Sigmoid colon (tissue), 7 donors: ENCODE measurements around the gene ANP32A. TPM values are rescaled to one million over a fixed set of nuclear protein-coding genes. Genes with fewer than 3 reads are reported as not detected.

Experiments
- DNase-seq: peaks from one replicate; pipeline ENCODE4 v3.0.0-alpha.2; 2019
- H3K27ac ChIP-seq, 4 donors: fragments of 200-600 bp; sonication (generic); one replicate each; pipeline ENCODE4 v1.5.1; 2016 to 2019; ENCODE audit warnings: mild to moderate bottlenecking in 1 of 4
- H3K27me3 ChIP-seq, 3 donors: fragments of 200-600 bp; sonication (generic); one replicate each; pipeline ENCODE4 v1.5.1; 2019; ENCODE audit warnings: mild to moderate bottlenecking in 1 of 3
- H3K36me3 ChIP-seq, 4 donors: fragments of 200-600 bp; sonication (generic); one replicate each; pipeline ENCODE4 v1.5.1; 2016 to 2019
- H3K4me1 ChIP-seq, 4 donors: fragments of 200-600 bp; sonication (generic); one replicate each; pipeline ENCODE4 v1.5.1; 2017 to 2019
- H3K4me3 ChIP-seq, 4 donors: fragments of 200-600 bp; sonication (generic); one replicate each; pipeline ENCODE4 v1.5.1; 2017 to 2019; ENCODE audit warnings: mild to moderate bottlenecking in 2 of 4, moderate library complexity in 1 of 4
- H3K9me3 ChIP-seq, 4 donors: fragments of 200-600 bp in 3 of 4; sonication (generic) in 3 of 4; one replicate each; pipeline versions ENCODE4 v1.5.1 to v1.6.1; 2013 to 2019
- EP300 ChIP-seq, 4 donors: sonication (generic); formaldehyde crosslinking; IDR thresholded peaks; one replicate each; pipeline ENCODE4 v1.6.1; 2017; ENCODE audit warnings: antibody characterized with exemption in 4 of 4
- POLR2A ChIP-seq, 2 donors: fragments of 450-650 bp; IDR thresholded peaks; one replicate each; pipeline ENCODE4 v1.6.1; 2016; ENCODE audit warnings: antibody characterized with exemption in 2 of 2, mild to moderate bottlenecking in 2 of 2, moderate library complexity in 2 of 2
- POLR2AphosphoS5 ChIP-seq, 4 donors: sonication (generic); formaldehyde crosslinking; IDR thresholded peaks; one replicate each; pipeline ENCODE4 v1.6.1; 2017; ENCODE audit warnings: antibody characterized with exemption in 4 of 4
- WGBS, 2 donors: extraction: QIAGEN DNeasy Blood & Tissue Kit; methylation state at CpG; one replicate each; pipeline ENCODE4 v1.1.7; 2013; 5-methylcytosine and 5-hydroxymethylcytosine counted together
- intact Hi-C: fragments of 100-400 bp; cut with DNase I; formaldehyde crosslinking; loops from one replicate; pipeline ENCODE4 v1.15.1; 2023
- polyA plus RNA-seq, 3 donors: library from polyadenylated mRNA; stranded (reverse); fragments of 200-250 nt; gene quantifications; one replicate each; pipeline ENCODE4 v1.2.3, GENCODE V29; 2013
- total RNA-seq, 4 donors: library from RNA; depleted of rRNA; stranded (reverse); fragments of >200 nt; gene quantifications; one replicate each; pipeline ENCODE4 v1.1.0, GENCODE V29; 2016
- TF ChIP-seq, protein P1 (sequence below), 4 experiments: fragments of 450-650 bp in 3 of 4; fragments of 200-600 bp in 1 of 4; IDR thresholded peaks; one replicate each; pipeline ENCODE4 v1.5.1; 2016 to 2019; ENCODE audit warnings: antibody characterized with exemption in 4 of 4, mild to moderate bottlenecking in 3 of 4, moderate library complexity in 2 of 4
- donor health status: healthy with polysubstance abuse.
- donor health status: Bipolar disorder and iron deficiency.
- donor health status: healthy.

The ANP32A gene
- total and polyA plus RNA-seq, 7 donors, result 37.6 to 152 (median 67.3) TPM

- Histone ChIP-seq H3K9me3 (no peaks in the 10 kb centered on the region), H3K27me3 (no peaks in the 10 kb centered on the region), H3K36me3 (no peaks in the 10 kb centered on the region), H3K27ac (no peak overlapping the region), H3K4me1 (peaks cover 0 to 20% (median 13%) of the 10 kb centered on the region in 4 donors), H3K4me3 (no peak overlapping the region)
- no peak for TF ChIP-seq POLR2AphosphoS5 (IDR thresholded peaks at IDR 0.05)
- TF ChIP-seq, protein P1, sequence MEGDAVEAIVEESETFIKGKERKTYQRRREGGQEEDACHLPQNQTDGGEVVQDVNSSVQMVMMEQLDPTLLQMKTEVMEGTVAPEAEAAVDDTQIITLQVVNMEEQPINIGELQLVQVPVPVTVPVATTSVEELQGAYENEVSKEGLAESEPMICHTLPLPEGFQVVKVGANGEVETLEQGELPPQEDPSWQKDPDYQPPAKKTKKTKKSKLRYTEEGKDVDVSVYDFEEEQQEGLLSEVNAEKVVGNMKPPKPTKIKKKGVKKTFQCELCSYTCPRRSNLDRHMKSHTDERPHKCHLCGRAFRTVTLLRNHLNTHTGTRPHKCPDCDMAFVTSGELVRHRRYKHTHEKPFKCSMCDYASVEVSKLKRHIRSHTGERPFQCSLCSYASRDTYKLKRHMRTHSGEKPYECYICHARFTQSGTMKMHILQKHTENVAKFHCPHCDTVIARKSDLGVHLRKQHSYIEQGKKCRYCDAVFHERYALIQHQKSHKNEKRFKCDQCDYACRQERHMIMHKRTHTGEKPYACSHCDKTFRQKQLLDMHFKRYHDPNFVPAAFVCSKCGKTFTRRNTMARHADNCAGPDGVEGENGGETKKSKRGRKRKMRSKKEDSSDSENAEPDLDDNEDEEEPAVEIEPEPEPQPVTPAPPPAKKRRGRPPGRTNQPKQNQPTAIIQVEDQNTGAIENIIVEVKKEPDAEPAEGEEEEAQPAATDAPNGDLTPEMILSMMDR (IDR thresholded peaks at IDR 0.05), result no peak
- TF ChIP-seq POLR2A (IDR thresholded peaks at IDR 0.05), result no peak
- TF ChIP-seq EP300 (IDR thresholded peaks at IDR 0.05), result no peak
- intact Hi-C loops, result no loop called here
- DNase-seq, result peak; percentile 8
These were observed 86.3 kb downstream of the ANP32A start for GRCh38 chr15:68734352-68734751.

DNA sequence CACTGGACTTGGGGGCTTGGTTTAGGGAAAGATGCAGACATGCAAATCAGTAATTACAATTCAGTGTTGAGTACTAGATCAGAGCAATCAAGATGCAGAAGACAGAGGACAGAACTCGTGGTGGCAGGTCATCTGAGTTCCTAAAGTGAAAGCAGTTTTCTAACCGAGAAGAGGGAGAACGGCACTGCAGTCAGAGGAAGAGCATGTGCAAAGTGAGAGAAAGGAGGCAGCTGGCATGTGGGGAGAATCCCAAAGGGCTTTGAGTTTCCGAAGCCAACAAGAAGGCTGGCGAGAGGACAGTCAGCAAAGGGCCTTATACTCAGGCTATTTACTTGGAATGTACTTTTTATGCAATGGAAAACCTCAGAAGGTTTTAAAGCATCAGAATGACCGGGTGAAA, 87.0 kb downstream of the ANP32A start:
- intact Hi-C loops, result no loop called here
- no peak overlapping the region for H3K27ac ChIP-seq
- WGBS, 2 donors, result 32 to 39% methylated on average over 6 of the region's 6 CpGs

DNA sequence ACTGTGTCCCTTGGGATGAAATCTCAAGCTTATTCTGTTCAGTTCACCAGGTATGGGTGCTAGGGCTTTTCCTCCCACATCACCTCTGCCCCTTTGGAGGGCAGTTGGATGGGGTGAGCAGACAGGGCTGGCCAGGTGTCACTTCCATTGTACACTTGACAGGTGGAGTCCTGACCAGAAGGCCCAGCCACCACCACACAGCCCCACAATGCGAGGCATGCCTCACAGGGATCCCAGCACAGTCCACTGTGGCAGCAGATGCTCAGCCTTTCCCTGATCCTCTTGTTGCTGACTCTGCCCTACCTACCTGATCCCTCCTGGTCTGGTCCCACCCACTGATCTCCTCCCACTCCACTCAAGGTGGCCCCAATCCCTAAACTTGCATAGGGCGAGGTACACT, 88.2 kb downstream of the ANP32A start:
- Histone ChIP-seq H3K36me3 (no peaks in the 10 kb centered on the region), H3K9me3 (no peaks in the 10 kb centered on the region), H3K4me3 (no peak overlapping the region), H3K27ac (no peak overlapping the region), H3K4me1 (peaks cover 0 to 21% (median 14%) of the 10 kb centered on the region in 4 donors), H3K27me3 (no peaks in the 10 kb centered on the region)
- 88 to 97% methylated on average over 2 of the region's 2 CpGs for WGBS, 2 donors
- intact Hi-C loops, result no loop called here
- TF ChIP-seq EP300 (IDR thresholded peaks at IDR 0.05), result no peak
- TF ChIP-seq, protein P1 (IDR thresholded peaks at IDR 0.05), result no peak
- TF ChIP-seq POLR2A (IDR thresholded peaks at IDR 0.05), result no peak
- TF ChIP-seq POLR2AphosphoS5 (IDR thresholded peaks at IDR 0.05), result no peak
- DNase-seq, result peak; percentile 40

More for the DNA sequence above, 87.0 kb downstream of the ANP32A start:
- Histone ChIP-seq H3K4me3 (no peak overlapping the region), H3K9me3 (no peaks in the 10 kb centered on the region), H3K36me3 (no peaks in the 10 kb centered on the region), H3K27me3 (no peaks in the 10 kb centered on the region), H3K4me1 (peaks cover 0 to 21% (median 14%) of the 10 kb centered on the region in 4 donors)
- TF ChIP-seq POLR2AphosphoS5 (IDR thresholded peaks at IDR 0.05) (no peak), POLR2A (IDR thresholded peaks at IDR 0.05) (no peak), EP300 (IDR thresholded peaks at IDR 0.05) (no peak)
- TF ChIP-seq, protein P1 (IDR thresholded peaks at IDR 0.05), result no peak
- peak; percentile 11 for DNase-seq

- 41 to 62% methylated on average over 15 of the region's 15 CpGs for WGBS, 2 donors
- Histone ChIP-seq H3K9me3 (no peaks in the 10 kb centered on the region), H3K27ac (peak overlapping the region in 2 of 4 donors; percentile 60 to 81), H3K4me3 (no peak overlapping the region), H3K4me1 (peaks cover 0 to 21% (median 14%) of the 10 kb centered on the region in 4 donors), H3K27me3 (no peaks in the 10 kb centered on the region), H3K36me3 (no peaks in the 10 kb centered on the region)
- intact Hi-C loops, result loop anchor here (1.0 kb wide), 1 partner anchor 145 kb away; no protein-coding TSS in a partner anchor
- DNase-seq, result peak; percentile 56
- TF ChIP-seq, protein P1 (IDR thresholded peaks at IDR 0.05), result no peak
- TF ChIP-seq POLR2A (IDR thresholded peaks at IDR 0.05), result no peak
- no peak for TF ChIP-seq EP300 (IDR thresholded peaks at IDR 0.05)
- TF ChIP-seq POLR2AphosphoS5 (IDR thresholded peaks at IDR 0.05), result no peak
These were observed 89.5 kb downstream of the ANP32A start for GRCh38 chr15:68730976-68731897.
